ENCODE data around the gene MRPL12.
A peak's percentile ranks its signal among the peaks of the same experiment; 100 is the strongest.

Gene MRPL12

DNA sequence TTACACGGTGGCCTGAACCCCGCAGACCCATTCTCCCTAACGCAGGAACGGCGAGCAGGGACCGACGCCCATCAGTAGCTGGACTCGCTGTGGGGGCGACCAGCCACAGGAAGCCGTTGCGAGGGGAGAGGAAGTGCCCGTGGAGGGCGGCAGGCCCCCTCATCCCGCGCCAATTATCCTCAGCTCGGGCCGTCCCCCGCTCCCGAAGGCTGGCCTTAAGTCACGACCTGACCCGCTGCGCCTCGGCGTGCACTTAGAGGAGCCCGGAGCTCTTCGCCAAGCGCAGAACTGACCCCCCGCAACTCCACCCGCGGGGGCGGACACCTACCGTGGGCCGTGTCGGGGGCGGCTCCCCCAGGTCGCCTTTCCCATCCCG, 20.0 kb upstream of the MRPL12 start:
- Histone ChIP-seq H2AK5ac (ENCODE audit: low read length) (peak overlapping the region; percentile 85), H3K9ac (ENCODE audit: low read length) (peak overlapping the region; percentile 98), H3K4me1 (ENCODE audit: control insufficient read depth in 1 of 2, insufficient read depth in 2 of 2, low read length in 2 of 2) (peaks cover 15 to 16% of the 10 kb centered on the region in 2 experiments), H3K4me2 (ENCODE audit: low read length) (peak overlapping the region; percentile 68), H3K4me3 (ENCODE audit: low read depth, low read length) (peak overlapping the region; percentile 92), H3K79me2 (ENCODE audit: control insufficient read depth, insufficient read depth, low read length, poor library complexity) (peaks cover 20% of the 10 kb centered on the region), H3K9me3 (ENCODE audit: insufficient read depth, low read depth, low read length) (no peaks in the 10 kb centered on the region), H4K91ac (ENCODE audit: low read depth, low read length) (peak overlapping the region; percentile 83), H2BK12ac (ENCODE audit: low read length) (peak overlapping the region; percentile 39), H2BK5ac (ENCODE audit: low read depth, low read length, poor library complexity) (peak overlapping the region; percentile 69), H3K27ac (ENCODE audit: low read depth, low read length) (peak overlapping the region; percentile 32), H3K14ac (ENCODE audit: low read length) (peak overlapping the region; percentile 97), H4K8ac (ENCODE audit: low read depth, low read length) (peak overlapping the region; percentile 94), H2AFZ (ENCODE audit: insufficient read depth, low read length, poor library complexity) (peak overlapping the region; percentile 87), H4K12ac (ENCODE audit: low read depth, low read length) (peak overlapping the region; percentile 92), H3K27me3 (ENCODE audit: insufficient read depth, low read length) (no peaks in the 10 kb centered on the region), H3K4ac (ENCODE audit: low read depth, low read length) (peak overlapping the region; percentile 90), H3K18ac (ENCODE audit: low read length) (peak overlapping the region; percentile 93), H3K79me1 (ENCODE audit: low read length) (peaks cover 10% of the 10 kb centered on the region), H2BK120ac (ENCODE audit: insufficient read depth, low read length, poor library complexity) (peak overlapping the region; percentile 87), H3K36me3 (ENCODE audit: control insufficient read depth in 1 of 2, insufficient read depth in 2 of 2, low read length in 2 of 2) (peaks cover 37 to 45% of the 10 kb centered on the region in 2 experiments), H3K23ac (ENCODE audit: low read length) (no peak overlapping the region)
- no CpG with 5 or more reads among the region's 37 CpGs for WGBS (ENCODE audit: extremely low coverage, insufficient coverage, insufficient read length)
- DNase-seq = no peak

GRCh38 chr17:81683584-81684441, 19.4 kb upstream of the MRPL12 start, which contains the start of the genes ARL16 and HGS:
Gene ARL16 (minus strand): TSS chr17:81683797. CDS start chr17:81683753, 44 bp downstream.
Gene HGS (plus strand): TSS chr17:81684011. CDS start chr17:81684067, 56 bp downstream.
- peak within 1 kb of the TSS; percentile 94 for H4K8ac ChIP-seq (ENCODE audit: low read depth, low read length)
- H3K23ac ChIP-seq (ENCODE audit: low read length) = no peak within 1 kb of the TSS
- peak within 1 kb of the TSS; percentile 97 for H3K14ac ChIP-seq (ENCODE audit: low read length)
- H2BK5ac ChIP-seq (ENCODE audit: low read depth, low read length, poor library complexity) = peak within 1 kb of the TSS; percentile 83
- peak within 1 kb of the TSS; percentile 95 for H3K4me3 ChIP-seq (ENCODE audit: low read depth, low read length)
- peak within 1 kb of the TSS; percentile 94 for H4K91ac ChIP-seq (ENCODE audit: low read depth, low read length)
- H3K4me1 ChIP-seq (ENCODE audit: control insufficient read depth in 1 of 2, insufficient read depth in 2 of 2, low read length in 2 of 2) = peaks cover 15 to 16% of the 10 kb centered on the region in 2 experiments
- DNase-seq = peak; percentile 99 to 100
- H2AFZ ChIP-seq (ENCODE audit: insufficient read depth, low read length, poor library complexity) = peak within 1 kb of the TSS; percentile 87
- H2BK12ac ChIP-seq (ENCODE audit: low read length) = peak within 1 kb of the TSS; percentile 39
- peak within 1 kb of the TSS; percentile 92 for H4K12ac ChIP-seq (ENCODE audit: low read depth, low read length)
- peak within 1 kb of the TSS; percentile 98 for H3K9ac ChIP-seq (ENCODE audit: low read length)
- H3K4ac ChIP-seq (ENCODE audit: low read depth, low read length) = peak within 1 kb of the TSS; percentile 97
- peak within 1 kb of the TSS; percentile 79 for H3K4me2 ChIP-seq (ENCODE audit: low read length)
- peak within 1 kb of the TSS; percentile 32 for H3K27ac ChIP-seq (ENCODE audit: low read depth, low read length)
- no CpG with 5 or more reads among the region's 112 CpGs for WGBS (ENCODE audit: extremely low coverage, insufficient coverage, insufficient read length)
- peak within 1 kb of the TSS; percentile 93 for H3K18ac ChIP-seq (ENCODE audit: low read length)
- H3K79me1 ChIP-seq (ENCODE audit: low read length) = peaks cover 10% of the 10 kb centered on the region
- peak within 1 kb of the TSS; percentile 85 for H2AK5ac ChIP-seq (ENCODE audit: low read length)
- H3K79me2 ChIP-seq (ENCODE audit: control insufficient read depth, insufficient read depth, low read length, poor library complexity) = peaks cover 20% of the 10 kb centered on the region
- H2BK120ac ChIP-seq (ENCODE audit: insufficient read depth, low read length, poor library complexity) = peak within 1 kb of the TSS; percentile 87
- H3K36me3 ChIP-seq (ENCODE audit: control insufficient read depth in 1 of 2, insufficient read depth in 2 of 2, low read length in 2 of 2) = peaks cover 43 to 51% of the 10 kb centered on the region in 2 experiments
- no peaks in the 10 kb centered on the region for H3K9me3 ChIP-seq (ENCODE audit: insufficient read depth, low read depth, low read length)
- no peaks in the 10 kb centered on the region for H3K27me3 ChIP-seq (ENCODE audit: insufficient read depth, low read length)

GRCh38 chr17:81684442-81684911, 18.7 kb upstream of the MRPL12 start:
- Histone ChIP-seq H3K4me2 (ENCODE audit: low read length) (peak overlapping the region; percentile 79), H3K79me1 (ENCODE audit: low read length) (peaks cover 10% of the 10 kb centered on the region)
- WGBS (ENCODE audit: extremely low coverage, insufficient coverage, insufficient read length) = no CpG with 5 or more reads among the region's 16 CpGs

DNA sequence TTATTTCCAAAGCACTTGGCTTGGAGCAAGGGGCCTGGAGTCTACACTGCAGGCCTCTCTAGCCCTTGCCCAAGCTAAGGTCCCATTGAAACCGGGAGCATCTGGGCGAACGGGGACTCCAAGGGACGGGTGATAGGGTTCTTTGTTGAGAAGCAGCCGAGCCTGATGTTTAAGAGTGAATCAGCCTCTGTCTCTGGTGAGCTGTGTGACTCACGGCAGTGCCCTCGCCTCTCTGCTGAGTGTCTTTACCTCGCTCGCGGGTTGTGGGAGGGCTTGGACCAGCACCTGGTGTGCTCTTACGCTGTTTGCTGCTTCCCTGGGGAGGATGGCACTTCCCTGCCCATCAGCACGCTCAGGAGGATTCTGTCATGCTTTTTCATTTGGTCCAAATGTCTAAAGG, 18.1 kb upstream of the MRPL12 start:
- Histone ChIP-seq H3K9me3 (ENCODE audit: insufficient read depth, low read depth, low read length) (no peaks in the 10 kb centered on the region), H3K23ac (ENCODE audit: low read length) (no peak overlapping the region)
- WGBS (ENCODE audit: extremely low coverage, insufficient coverage, insufficient read length) = no CpG with 5 or more reads among the region's 12 CpGs

More at GRCh38 chr17:81684442-81684911, 18.7 kb upstream of the MRPL12 start:
- peak overlapping the region; percentile 95 for H3K4me3 ChIP-seq (ENCODE audit: low read depth, low read length)
- peaks cover 15 to 16% of the 10 kb centered on the region in 2 experiments for H3K4me1 ChIP-seq (ENCODE audit: control insufficient read depth in 1 of 2, insufficient read depth in 2 of 2, low read length in 2 of 2)
- H4K8ac ChIP-seq (ENCODE audit: low read depth, low read length) = peak overlapping the region; percentile 94
- peak overlapping the region; percentile 57 for H2BK120ac ChIP-seq (ENCODE audit: insufficient read depth, low read length, poor library complexity)
- peak overlapping the region; percentile 42 for H2AFZ ChIP-seq (ENCODE audit: insufficient read depth, low read length, poor library complexity)
- peak overlapping the region; percentile 83 for H3K18ac ChIP-seq (ENCODE audit: low read length)
- peak overlapping the region; percentile 89 for H4K12ac ChIP-seq (ENCODE audit: low read depth, low read length)
- H3K27me3 ChIP-seq (ENCODE audit: insufficient read depth, low read length) = no peaks in the 10 kb centered on the region
- peak overlapping the region; percentile 8 for H2AK5ac ChIP-seq (ENCODE audit: low read length)
- peak overlapping the region; percentile 97 for H3K4ac ChIP-seq (ENCODE audit: low read depth, low read length)
- H2BK12ac ChIP-seq (ENCODE audit: low read length) = peak overlapping the region; percentile 19
- peak overlapping the region; percentile 97 for H3K9ac ChIP-seq (ENCODE audit: low read length)
- H3K36me3 ChIP-seq (ENCODE audit: control insufficient read depth in 1 of 2, insufficient read depth in 2 of 2, low read length in 2 of 2) = peaks cover 49 to 58% of the 10 kb centered on the region in 2 experiments
- peak overlapping the region; percentile 83 for H2BK5ac ChIP-seq (ENCODE audit: low read depth, low read length, poor library complexity)
- H3K27ac ChIP-seq (ENCODE audit: low read depth, low read length) = no peak overlapping the region
- H3K79me2 ChIP-seq (ENCODE audit: control insufficient read depth, insufficient read depth, low read length, poor library complexity) = peaks cover 20% of the 10 kb centered on the region
- H3K23ac ChIP-seq (ENCODE audit: low read length) = no peak overlapping the region
- no peak for DNase-seq
- H3K14ac ChIP-seq (ENCODE audit: low read length) = peak overlapping the region; percentile 92
- no peaks in the 10 kb centered on the region for H3K9me3 ChIP-seq (ENCODE audit: insufficient read depth, low read depth, low read length)
- peak overlapping the region; percentile 94 for H4K91ac ChIP-seq (ENCODE audit: low read depth, low read length)

More for the DNA sequence above, 18.1 kb upstream of the MRPL12 start:
- no peak overlapping the region for H3K18ac ChIP-seq (ENCODE audit: low read length)
- no peak overlapping the region for H3K9ac ChIP-seq (ENCODE audit: low read length)
- peaks cover 56 to 63% of the 10 kb centered on the region in 2 experiments for H3K36me3 ChIP-seq (ENCODE audit: control insufficient read depth in 1 of 2, insufficient read depth in 2 of 2, low read length in 2 of 2)
- no peak overlapping the region for H3K14ac ChIP-seq (ENCODE audit: low read length)
- H3K79me1 ChIP-seq (ENCODE audit: low read length) = peaks cover 10% of the 10 kb centered on the region
- DNase-seq = peak; percentile 68 to 77
- H3K4me1 ChIP-seq (ENCODE audit: control insufficient read depth in 1 of 2, insufficient read depth in 2 of 2, low read length in 2 of 2) = peaks cover 15 to 16% of the 10 kb centered on the region in 2 experiments
- H4K91ac ChIP-seq (ENCODE audit: low read depth, low read length) = no peak overlapping the region
- H2BK120ac ChIP-seq (ENCODE audit: insufficient read depth, low read length, poor library complexity) = no peak overlapping the region
- H2AFZ ChIP-seq (ENCODE audit: insufficient read depth, low read length, poor library complexity) = no peak overlapping the region
- peak overlapping the region; percentile 97 for H3K4ac ChIP-seq (ENCODE audit: low read depth, low read length)
- H3K27ac ChIP-seq (ENCODE audit: low read depth, low read length) = no peak overlapping the region
- no peak overlapping the region for H2BK5ac ChIP-seq (ENCODE audit: low read depth, low read length, poor library complexity)
- no peaks in the 10 kb centered on the region for H3K27me3 ChIP-seq (ENCODE audit: insufficient read depth, low read length)
- no peak overlapping the region for H2BK12ac ChIP-seq (ENCODE audit: low read length)
- H3K4me3 ChIP-seq (ENCODE audit: low read depth, low read length) = peak overlapping the region; percentile 95
- H2AK5ac ChIP-seq (ENCODE audit: low read length) = no peak overlapping the region
- H3K4me2 ChIP-seq (ENCODE audit: low read length) = peak overlapping the region; percentile 79
- H4K8ac ChIP-seq (ENCODE audit: low read depth, low read length) = no peak overlapping the region
- no peak overlapping the region for H4K12ac ChIP-seq (ENCODE audit: low read depth, low read length)
- H3K79me2 ChIP-seq (ENCODE audit: control insufficient read depth, insufficient read depth, low read length, poor library complexity) = peaks cover 20% of the 10 kb centered on the region

All from trophoblast cell (in vitro differentiated cells and primary cell).